ENCODE data around the gene MCF2L2.

Gene MCF2L2

DNA sequence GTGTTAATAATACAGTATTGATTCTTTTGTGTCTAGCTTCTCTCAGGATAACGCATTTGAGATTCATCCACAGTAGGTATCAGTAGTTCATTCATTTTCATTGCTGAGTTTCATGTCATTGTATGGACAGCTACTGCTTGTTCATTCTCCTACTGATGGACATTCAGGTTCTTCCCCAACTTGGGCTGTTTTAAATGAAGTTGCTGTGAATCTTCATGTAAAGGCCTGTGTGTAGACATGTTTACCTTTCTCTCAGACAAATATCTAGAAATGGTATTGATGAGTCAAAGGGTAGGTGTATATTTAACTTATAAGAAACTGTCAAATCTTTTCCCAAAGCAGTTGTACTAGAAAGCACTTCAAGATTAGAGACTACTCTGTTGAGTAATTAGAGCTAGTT lies 26.7 kb downstream of the MCF2L2 start:
- TF ChIP-seq CTCF (IDR thresholded peaks at IDR 0.05; ENCODE audit: low read depth, low read length, missing control alignments), result no peak
- in situ Hi-C loops (cut with HindIII; ENCODE audit: low sequenced_read_pairs), result no loop called here

GRCh38 chr3:183400352-183400751 lies 28.1 kb downstream of the MCF2L2 start:
- no peak for TF ChIP-seq CTCF (IDR thresholded peaks at IDR 0.05; ENCODE audit: low read depth, low read length, missing control alignments)
- DNase-seq (ENCODE audit: low read depth), result no peak
- in situ Hi-C loops (cut with HindIII; ENCODE audit: low sequenced_read_pairs), result no loop called here
- no peak overlapping the region for H3K4me3 ChIP-seq (ENCODE audit: low read depth, low read length)

More for the DNA sequence above, 26.7 kb downstream of the MCF2L2 start:
- no peak overlapping the region for H3K4me3 ChIP-seq (ENCODE audit: low read depth, low read length)
- DNase-seq (ENCODE audit: low read depth), result no peak

GRCh38 chr3:183396662-183397391 lies 31.6 kb downstream of the MCF2L2 start:
- in situ Hi-C loops (cut with HindIII; ENCODE audit: low sequenced_read_pairs), result no loop called here
- DNase-seq (ENCODE audit: low read depth), result no peak
- H3K4me3 ChIP-seq (ENCODE audit: low read depth, low read length), result no peak overlapping the region
- TF ChIP-seq CTCF (IDR thresholded peaks at IDR 0.05; ENCODE audit: low read depth, low read length, missing control alignments), result no peak

- TF ChIP-seq CTCF (IDR thresholded peaks at IDR 0.05; ENCODE audit: low read depth, low read length, missing control alignments), result no peak
- DNase-seq (ENCODE audit: low read depth), result peak; percentile 19
- in situ Hi-C loops (cut with HindIII; ENCODE audit: low sequenced_read_pairs), result no loop called here
- H3K4me3 ChIP-seq (ENCODE audit: low read depth, low read length), result no peak overlapping the region
These were observed 34.3 kb downstream of the MCF2L2 start for GRCh38 chr3:183394150-183394549.

DNA sequence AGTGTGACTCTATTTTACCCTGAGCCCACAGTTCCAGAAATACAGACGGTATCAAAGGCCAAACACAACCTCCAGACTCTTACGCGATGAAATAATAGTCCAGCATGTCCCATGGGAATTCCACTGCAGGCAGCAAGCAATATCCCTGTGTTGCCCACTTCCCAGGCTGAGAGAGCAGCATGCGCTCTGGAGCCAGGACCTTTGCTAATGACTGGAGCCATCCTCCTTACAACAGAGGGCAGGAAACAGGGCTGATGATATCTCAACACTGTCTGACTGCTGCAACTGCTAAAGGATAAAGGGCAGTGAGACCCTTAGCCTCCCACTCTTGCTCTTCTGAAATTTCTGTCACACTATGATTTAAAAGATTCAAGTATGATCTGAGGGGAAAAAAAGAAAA lies 34.8 kb downstream of the MCF2L2 start:
- no peak for TF ChIP-seq CTCF (IDR thresholded peaks at IDR 0.05; ENCODE audit: low read depth, low read length, missing control alignments)
- in situ Hi-C loops (cut with HindIII; ENCODE audit: low sequenced_read_pairs), result no loop called here
- H3K4me3 ChIP-seq (ENCODE audit: low read depth, low read length), result no peak overlapping the region
- DNase-seq (ENCODE audit: low read depth), result no peak

GRCh38 chr3:183392186-183393034 lies 36.0 kb downstream of the MCF2L2 start:
- in situ Hi-C loops (cut with HindIII; ENCODE audit: low sequenced_read_pairs), result no loop called here
- no peak overlapping the region for H3K4me3 ChIP-seq (ENCODE audit: low read depth, low read length)
- no peak for DNase-seq (ENCODE audit: low read depth)
- TF ChIP-seq CTCF (IDR thresholded peaks at IDR 0.05; ENCODE audit: low read depth, low read length, missing control alignments), result no peak

Measured in astrocyte of the cerebellum (primary cell).